Adrenal gland (tissue), 5 donors: ENCODE results near the gene ANKRD40CL.

ENCODE experiments used
- CTCF ChIP-seq, 6 experiments: fragments of 450-650 bp in 4 of 6; fragments of 200-600 bp in 2 of 6; sonication (generic) in 1 of 6; IDR thresholded peaks; 1 replicate in 5 of 6; 2 replicates in 1 of 6; pipeline versions ENCODE4 v1.5.1 to v1.8.0; 2016 to 2021; ENCODE audit warnings: antibody characterized with exemption in 6 of 6, mild to moderate bottlenecking in 2 of 6, moderate library complexity in 1 of 6
- POLR2A ChIP-seq, 2 donors: fragments of 450-650 bp; IDR thresholded peaks; one replicate each; pipeline ENCODE4 v1.6.1; 2017; ENCODE audit warnings: antibody characterized with exemption in 2 of 2, mild to moderate bottlenecking in 2 of 2, moderate library complexity in 1 of 2
- donor health status: DM: no; HTN: no; CAD: no.

- no peak for TF ChIP-seq CTCF (IDR thresholded peaks at IDR 0.05)
- no peak for TF ChIP-seq POLR2A (IDR thresholded peaks at IDR 0.05)
These were observed 8.3 kb downstream of the ANKRD40CL start for GRCh38 chr17:50758989-50759544.
